Caco-2 (cell line): ENCODE measurements around the gene CD244. TPM values are rescaled to one million over a fixed set of nuclear protein-coding genes. Genes with fewer than 3 reads are reported as not detected.

Experiments used
- BruUV-seq: library from RNA; stranded (reverse); fragments of 400-500 nt; replicated peaks from 2 replicates; lab custom pipeline; 2021; lab: Mats Ljungman, UMichigan
- CTCF ChIA-PET: fragments of 300-600 bp; sonication (Branson Sonifier 250); formaldehyde crosslinking; loops from one replicate; lab custom pipeline; 2022; ENCODE audit warnings: antibody characterized with exemption; lab: Charles Lee
- POLR2A ChIA-PET: fragments of 300-600 bp; sonication (Branson Sonifier 250); formaldehyde crosslinking; loops from one replicate; lab custom pipeline; 2022; ENCODE audit warnings: antibody characterized with exemption; lab: Charles Lee
- DNase-seq, 2 experiments: peaks; one replicate each; pipeline versions ENCODE4 v3.0.0 to v3.0.0-alpha.2; 2020 to 2022
- H3K27me3 ChIP-seq: replicated peaks from 2 replicates; pipeline ENCODE4 v1.6.0; 2011; ENCODE audit warnings: low read length; ENCODE audit not compliant: control insufficient read depth, insufficient read depth
- H3K36me3 ChIP-seq: 2 replicates; pipeline ENCODE4 v1.5.1; 2011; ENCODE audit warnings: low read length; ENCODE audit not compliant: control insufficient read depth, insufficient read depth
- H3K4me1 ChIP-seq: fragments of 250-450 bp; sonication (Bioruptor Pico); 2 replicates; pipeline ENCODE4 v1.5.1; 2020; ENCODE audit warnings: mild to moderate bottlenecking
- H3K4me3 ChIP-seq: 2 replicates; pipeline ENCODE4 v1.5.1; 2011; ENCODE audit warnings: low read depth, mild to moderate bottlenecking, control low read depth, low read length
- H3K9me3 ChIP-seq: fragments of 250-450 bp; sonication (Bioruptor Pico); 2 replicates; pipeline ENCODE4 v1.5.1; 2020; ENCODE audit warnings: mild to moderate bottlenecking, moderate library complexity
- H3K27ac Mint-ChIP-seq: one replicate; pipeline ENCODE4 v1.8.0; 2022; ENCODE audit warnings: mixed read lengths; ENCODE audit not compliant: unreplicated experiment
- H3K27me3 Mint-ChIP-seq: one replicate; pipeline ENCODE4 v1.8.0; 2022; ENCODE audit warnings: mixed read lengths; ENCODE audit not compliant: insufficient read depth, unreplicated experiment
- H3K36me3 Mint-ChIP-seq: one replicate; pipeline ENCODE4 v1.8.0; 2022; ENCODE audit warnings: mild to moderate bottlenecking, mixed read lengths; ENCODE audit not compliant: insufficient read depth, unreplicated experiment
- H3K4me1 Mint-ChIP-seq: one replicate; pipeline ENCODE4 v1.8.0; 2022; ENCODE audit warnings: low read depth, mixed read lengths; ENCODE audit not compliant: unreplicated experiment
- H3K4me3 Mint-ChIP-seq: one replicate; pipeline ENCODE4 v1.8.0; 2022; ENCODE audit warnings: mild to moderate bottlenecking, moderate library complexity, mixed read lengths; ENCODE audit not compliant: unreplicated experiment
- H3K9me3 Mint-ChIP-seq: one replicate; pipeline ENCODE4 v1.8.0; 2022; ENCODE audit warnings: mixed read lengths; ENCODE audit not compliant: unreplicated experiment
- CTCF ChIP-seq, 2 experiments: fragments of 200-600 bp in 1 of 2; IDR thresholded peaks; 1 replicate in 1 of 2; 2 replicates in 1 of 2; pipeline versions ENCODE4 v1.5.1 to v1.8.0; 2011 to 2022; ENCODE audit warnings: antibody characterized with exemption in 1 of 2, control low read depth in 1 of 2, inconsistent platforms in 1 of 2, low read depth in 1 of 2, low read length in 1 of 2, mild to moderate bottlenecking in 1 of 2, moderate library complexity in 1 of 2; ENCODE audit not compliant: insufficient read depth in 1 of 2, severe bottlenecking in 1 of 2, unreplicated experiment in 1 of 2
- intact Hi-C: fragments of 100-400 bp; cut with micrococcal nuclease; formaldehyde crosslinking; loops from one replicate; pipeline ENCODE4 v1.10.0; 2022; ENCODE audit not compliant: unreplicated experiment
- total RNA-seq: library from RNA; stranded (reverse); gene quantifications from 2 replicates; pipeline ENCODE4 v1.2.3, GENCODE V29; 2022

The CD244 gene
- total RNA-seq, 1 experiment from 2014 or later, result 0.11 TPM

DNA sequence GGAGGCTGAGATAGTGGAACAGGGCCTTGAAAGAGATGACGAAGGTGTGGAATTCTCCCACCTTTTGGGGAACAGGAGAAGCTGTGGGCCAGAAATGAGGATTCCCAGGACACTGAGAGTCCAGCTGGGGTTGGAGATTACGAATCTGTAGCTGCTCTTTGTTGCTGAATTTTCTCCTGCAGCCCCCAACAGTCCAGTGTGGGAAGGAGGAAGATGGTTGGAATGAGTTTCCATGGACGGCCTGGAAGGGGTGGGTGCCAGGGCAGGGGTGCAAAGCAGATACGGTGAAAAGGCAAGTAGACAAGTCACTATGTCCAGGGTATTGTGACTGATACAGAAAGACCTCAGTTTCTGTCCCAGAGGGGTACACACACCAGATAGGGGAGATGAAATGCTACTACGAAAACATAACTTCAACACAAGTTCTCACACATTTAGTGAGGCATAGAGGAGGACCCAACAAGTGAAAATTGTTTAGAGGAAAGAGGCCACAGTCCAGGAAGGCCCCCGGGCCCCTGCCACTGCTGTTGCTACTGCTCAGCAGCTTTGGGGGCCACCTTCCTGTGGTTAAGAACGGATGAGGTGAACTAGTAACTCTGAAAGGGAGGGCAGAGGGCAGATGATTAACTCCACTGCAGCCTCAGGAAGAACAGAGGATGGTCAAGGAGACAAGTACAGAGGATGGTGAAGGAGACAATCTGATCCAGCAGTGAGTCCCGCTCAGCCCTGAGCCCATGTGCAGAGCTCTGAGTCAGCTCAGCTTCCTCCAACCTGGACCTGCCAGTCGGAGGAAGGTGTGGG is 7.3 kb downstream of the CD244 start:
- Mint-ChIP-seq H3K27ac (no peak overlapping the region), H3K27me3 (no peaks in the 10 kb centered on the region), H3K9me3 (no peaks in the 10 kb centered on the region), H3K36me3 (no peaks in the 10 kb centered on the region), H3K4me3 (no peak overlapping the region), H3K4me1 (no peaks in the 10 kb centered on the region)
- POLR2A ChIA-PET, result no interaction called here
- intact Hi-C loops, result no loop called here
- no peak for TF ChIP-seq CTCF (IDR thresholded peaks at IDR 0.05; ENCODE audit: insufficient read depth in 1 of 2, low read depth in 1 of 2, low read length in 1 of 2, severe bottlenecking in 1 of 2, unreplicated experiment in 1 of 2)
- BruUV-seq, result no TSS peak
- Histone ChIP-seq H3K27me3 (no peaks in the 10 kb centered on the region), H3K4me1 (0 out of 2 replicates have a peak, but pooled peaks cover 3% of the 10 kb centered on the region), H3K9me3 (no peaks in the 10 kb centered on the region), H3K36me3 (no peaks in the 10 kb centered on the region), H3K4me3 (no peak overlapping the region)
- CTCF ChIA-PET, result no interaction called here
- no peak for DNase-seq

GRCh38 chr1:160853754-160854153 is 8.9 kb downstream of the CD244 start:
- Histone ChIP-seq H3K4me1 (0 out of 2 replicates have a peak, but pooled peaks cover 3% of the 10 kb centered on the region), H3K9me3 (no peaks in the 10 kb centered on the region), H3K4me3 (no peak overlapping the region), H3K36me3 (no peaks in the 10 kb centered on the region), H3K27me3 (no peaks in the 10 kb centered on the region)
- no peaks in the 10 kb centered on the region for H3K27me3 Mint-ChIP-seq
- TF ChIP-seq CTCF (IDR thresholded peaks at IDR 0.05; ENCODE audit: insufficient read depth in 1 of 2, low read depth in 1 of 2, low read length in 1 of 2, severe bottlenecking in 1 of 2, unreplicated experiment in 1 of 2), result no peak
- no TSS peak for BruUV-seq
- POLR2A ChIA-PET, result no interaction called here
- no peaks in the 10 kb centered on the region for H3K4me1 Mint-ChIP-seq
- CTCF ChIA-PET, result interaction anchor here (0.6 kb wide), 1 partner anchor 845 kb away, joined by 3 read pairs; no protein-coding TSS in a partner anchor
- no peak overlapping the region for H3K27ac Mint-ChIP-seq
- H3K36me3 Mint-ChIP-seq, result no peaks in the 10 kb centered on the region
- intact Hi-C loops, result no loop called here
- no peaks in the 10 kb centered on the region for H3K9me3 Mint-ChIP-seq
- H3K4me3 Mint-ChIP-seq, result no peak overlapping the region
- DNase-seq, result no peak

GRCh38 chr1:160853014-160853413 is 9.7 kb downstream of the CD244 start:
- intact Hi-C loops, result no loop called here

More at GRCh38 chr1:160853014-160853413, 9.7 kb downstream of the CD244 start:
- H3K36me3 ChIP-seq, result no peaks in the 10 kb centered on the region
- ChIA-PET CTCF (no interaction called here), POLR2A (no interaction called here)
- no peaks in the 10 kb centered on the region for H3K9me3 ChIP-seq
- H3K4me1 Mint-ChIP-seq, result no peaks in the 10 kb centered on the region
- H3K9me3 Mint-ChIP-seq, result no peaks in the 10 kb centered on the region
- H3K4me3 ChIP-seq, result no peak overlapping the region
- H3K27me3 Mint-ChIP-seq, result no peaks in the 10 kb centered on the region
- H3K4me1 ChIP-seq, result 0 out of 2 replicates have a peak, but pooled peaks cover 3% of the 10 kb centered on the region
- no peaks in the 10 kb centered on the region for H3K36me3 Mint-ChIP-seq
- H3K4me3 Mint-ChIP-seq, result no peak overlapping the region
- H3K27ac Mint-ChIP-seq, result no peak overlapping the region
- no peak for TF ChIP-seq CTCF (IDR thresholded peaks at IDR 0.05; ENCODE audit: insufficient read depth in 1 of 2, low read depth in 1 of 2, low read length in 1 of 2, severe bottlenecking in 1 of 2, unreplicated experiment in 1 of 2)
- DNase-seq, result no peak
- no peaks in the 10 kb centered on the region for H3K27me3 ChIP-seq
- no TSS peak for BruUV-seq
